ENCODE data around the gene ARHGEF37.

The ARHGEF37 gene

GRCh38 chr5:149671544-149671943, 90.2 kb downstream of the ARHGEF37 start:
- no peak for DNase-seq (ENCODE audit: low read depth in 1 of 2, low spot score in 1 of 2)

GRCh38 chr5:149672701-149673476, 91.6 kb downstream of the ARHGEF37 start:
- DNase-seq (ENCODE audit: low read depth in 1 of 2, low spot score in 1 of 2) = no peak

GRCh38 chr5:149674686-149675085, 93.4 kb downstream of the ARHGEF37 start:
- no peak for DNase-seq (ENCODE audit: low read depth in 1 of 2, low spot score in 1 of 2)

GRCh38 chr5:149675610-149676201, 94.4 kb downstream of the ARHGEF37 start:
- no peak for DNase-seq (ENCODE audit: low read depth in 1 of 2, low spot score in 1 of 2)

GRCh38 chr5:149677731-149678130, 96.4 kb downstream of the ARHGEF37 start:
- no peak for DNase-seq (ENCODE audit: low read depth in 1 of 2, low spot score in 1 of 2)

GRCh38 chr5:149679876-149680809, 98.8 kb downstream of the ARHGEF37 start:
- DNase-seq (ENCODE audit: low read depth in 1 of 2, low spot score in 1 of 2) = no peak

- no peak for DNase-seq (ENCODE audit: low read depth in 1 of 2, low spot score in 1 of 2)
Observed at GRCh38 chr5:149680810-149681221, 99.5 kb downstream of the ARHGEF37 start.

- DNase-seq (ENCODE audit: low read depth in 1 of 2, low spot score in 1 of 2) = no peak
Observed at GRCh38 chr5:149681252-149681651, 100.0 kb downstream of the ARHGEF37 start.

GRCh38 chr5:149681922-149682321, 100.6 kb downstream of the ARHGEF37 start:
- DNase-seq (ENCODE audit: low read depth in 1 of 2, low spot score in 1 of 2) = no peak

- no peak for DNase-seq (ENCODE audit: low read depth in 1 of 2, low spot score in 1 of 2)
Observed at GRCh38 chr5:149682532-149683075, 101.3 kb downstream of the ARHGEF37 start.

- no peak for DNase-seq (ENCODE audit: low read depth in 1 of 2, low spot score in 1 of 2)
Observed at GRCh38 chr5:149683964-149684363, 102.7 kb downstream of the ARHGEF37 start.

- DNase-seq (ENCODE audit: low read depth in 1 of 2, low spot score in 1 of 2) = no peak
Observed at GRCh38 chr5:149684371-149684770, 103.1 kb downstream of the ARHGEF37 start.

Data from activated T-helper 1 cell treated with anti-CD3 and anti-CD28 coated beads, Interleukin-2, amount 50 U/mL, for 16 hours (primary cell).